ENCODE results near the gene FAM107B.

DNA sequence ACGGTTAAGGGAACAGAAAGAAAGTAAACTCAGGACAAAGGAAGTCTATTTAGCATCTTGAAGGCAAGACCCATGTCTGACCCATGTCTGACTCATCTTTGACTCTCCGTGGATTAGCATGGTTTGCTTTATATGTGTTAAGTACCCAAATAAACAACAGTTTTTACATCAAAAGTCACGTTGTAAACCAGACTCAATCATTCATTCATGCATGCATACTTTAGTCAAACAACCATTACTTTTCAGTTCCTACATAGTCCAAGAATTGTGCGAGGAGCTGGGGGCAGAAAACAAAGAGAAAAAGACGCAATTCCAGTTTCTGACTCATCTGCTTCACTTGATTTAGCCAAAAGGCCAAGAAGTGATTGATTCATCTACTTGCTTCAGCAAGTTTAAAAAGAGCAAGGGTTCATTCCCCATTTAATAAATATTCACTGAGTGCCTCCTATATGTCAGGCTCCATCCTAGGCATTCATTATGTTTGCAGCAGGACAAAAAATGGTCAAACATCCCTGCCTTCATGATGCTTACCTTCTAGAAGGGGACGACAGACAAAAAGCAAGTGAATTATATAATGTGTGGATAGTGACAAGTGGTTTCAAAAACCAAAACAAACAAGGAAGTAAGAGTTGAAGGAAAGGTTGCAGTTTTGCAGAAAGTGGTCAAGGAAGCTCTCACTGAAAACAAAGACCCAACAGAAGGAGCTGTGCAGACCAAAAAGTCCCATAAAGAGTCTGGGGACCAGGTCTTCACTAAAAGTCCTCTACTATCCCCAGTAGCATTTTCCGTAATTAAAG is 116.2 kb downstream of the FAM107B start:
- no peak for TF ChIP-seq CTCF (IDR thresholded peaks at IDR 0.05)
- no peak for TF ChIP-seq POLR2A (IDR thresholded peaks at IDR 0.05)

Measured in adrenal gland (tissue), 5 donors.